ENCODE measurements around the gene SLC2A4. TPM values are rescaled to one million over a fixed set of nuclear protein-coding genes. Genes with fewer than 3 reads are reported as not detected.
"Not testable (repeated sequence)": the region's sequence is repeated elsewhere in the genome, so short reads cannot be mapped to it uniquely, and the experiment has no call there.

SLC2A4 gene
- total RNA-seq, 1 donor: under 0.01 TPM

DNA sequence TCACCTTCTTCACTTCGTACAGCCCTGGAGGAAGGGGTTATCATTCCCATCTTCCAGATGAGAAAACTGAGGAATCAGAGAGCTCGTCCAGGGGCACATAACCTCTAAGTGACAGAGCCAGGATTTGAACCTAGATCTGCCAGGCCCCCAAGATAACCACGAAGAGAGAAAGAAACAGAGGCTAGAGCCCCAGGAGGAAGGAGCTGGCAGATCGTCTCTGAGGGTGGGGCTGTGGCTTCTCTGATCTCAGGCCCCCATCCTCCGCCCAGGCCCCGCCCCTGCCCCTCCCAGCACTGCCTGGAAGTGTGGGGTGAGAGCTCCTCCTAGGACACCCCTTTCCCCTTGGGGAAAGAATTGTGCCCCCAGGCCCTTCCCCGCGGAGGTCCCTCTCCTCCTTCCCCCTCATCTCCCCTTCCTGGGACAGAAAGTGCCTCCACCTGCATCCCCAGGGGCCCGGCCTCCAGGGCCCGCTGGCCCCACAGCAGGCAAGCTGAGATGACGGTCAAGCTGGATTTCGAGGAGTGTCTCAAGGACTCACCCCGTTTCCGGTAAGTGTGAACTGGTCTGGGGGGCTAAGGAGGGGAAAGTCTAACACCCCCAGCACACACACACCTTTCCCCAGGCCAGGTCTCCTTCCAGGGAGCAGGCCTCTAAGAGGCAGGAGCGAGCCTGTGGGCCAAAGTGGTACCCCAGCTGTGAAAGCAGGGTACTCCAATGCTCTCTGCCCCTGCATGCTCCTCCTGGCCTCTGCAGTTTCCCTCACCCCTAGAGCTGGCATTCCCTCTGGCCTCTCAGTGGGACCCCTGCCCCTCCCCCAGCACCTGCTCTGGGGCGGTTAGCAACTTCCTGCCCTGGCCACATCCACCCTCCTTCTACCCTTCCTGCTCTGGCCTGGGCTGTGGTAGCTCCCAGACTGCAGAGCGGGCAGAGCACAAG is 55.0 kb downstream of the SLC2A4 start, which contains the start of gene ACAP1:
Gene ACAP1 (plus strand): TSS at position 290 of the 936 bp plus-strand sequence. CDS start 206 bp downstream, at position 496.
- Histone ChIP-seq H3K4me1 (ENCODE audit: insufficient read depth, low read length) (no peaks in the 10 kb centered on the region), H3K9me3 (ENCODE audit: low read depth, low read length) (no peaks in the 10 kb centered on the region), H3K27ac (ENCODE audit: low read depth, low read length) (no peak within 1 kb of the TSS), H3K36me3 (ENCODE audit: insufficient read depth, low read length) (no peaks in the 10 kb centered on the region), H3K4me3 (ENCODE audit: insufficient read depth, low read length) (no peak within 1 kb of the TSS), H3K79me2 (ENCODE audit: insufficient read depth, low read length) (no peaks in the 10 kb centered on the region), H3K27me3 (ENCODE audit: insufficient read depth, low read length) (peaks cover 34% of the 10 kb centered on the region), H2AFZ (ENCODE audit: low read length) (no peak within 1 kb of the TSS), H3K4me2 (ENCODE audit: insufficient read depth, low read length) (no peak within 1 kb of the TSS), H4K20me1 (ENCODE audit: insufficient read depth, low read length) (no peaks in the 10 kb centered on the region)
- DNase-seq (ENCODE audit: insufficient read length, low spot score, missing footprints): peak; percentile 27
- TF ChIP-seq, protein P1, sequence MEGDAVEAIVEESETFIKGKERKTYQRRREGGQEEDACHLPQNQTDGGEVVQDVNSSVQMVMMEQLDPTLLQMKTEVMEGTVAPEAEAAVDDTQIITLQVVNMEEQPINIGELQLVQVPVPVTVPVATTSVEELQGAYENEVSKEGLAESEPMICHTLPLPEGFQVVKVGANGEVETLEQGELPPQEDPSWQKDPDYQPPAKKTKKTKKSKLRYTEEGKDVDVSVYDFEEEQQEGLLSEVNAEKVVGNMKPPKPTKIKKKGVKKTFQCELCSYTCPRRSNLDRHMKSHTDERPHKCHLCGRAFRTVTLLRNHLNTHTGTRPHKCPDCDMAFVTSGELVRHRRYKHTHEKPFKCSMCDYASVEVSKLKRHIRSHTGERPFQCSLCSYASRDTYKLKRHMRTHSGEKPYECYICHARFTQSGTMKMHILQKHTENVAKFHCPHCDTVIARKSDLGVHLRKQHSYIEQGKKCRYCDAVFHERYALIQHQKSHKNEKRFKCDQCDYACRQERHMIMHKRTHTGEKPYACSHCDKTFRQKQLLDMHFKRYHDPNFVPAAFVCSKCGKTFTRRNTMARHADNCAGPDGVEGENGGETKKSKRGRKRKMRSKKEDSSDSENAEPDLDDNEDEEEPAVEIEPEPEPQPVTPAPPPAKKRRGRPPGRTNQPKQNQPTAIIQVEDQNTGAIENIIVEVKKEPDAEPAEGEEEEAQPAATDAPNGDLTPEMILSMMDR (IDR thresholded peaks at IDR 0.05; ENCODE audit: extremely low read depth, low read depth, low read length): no peak

DNA sequence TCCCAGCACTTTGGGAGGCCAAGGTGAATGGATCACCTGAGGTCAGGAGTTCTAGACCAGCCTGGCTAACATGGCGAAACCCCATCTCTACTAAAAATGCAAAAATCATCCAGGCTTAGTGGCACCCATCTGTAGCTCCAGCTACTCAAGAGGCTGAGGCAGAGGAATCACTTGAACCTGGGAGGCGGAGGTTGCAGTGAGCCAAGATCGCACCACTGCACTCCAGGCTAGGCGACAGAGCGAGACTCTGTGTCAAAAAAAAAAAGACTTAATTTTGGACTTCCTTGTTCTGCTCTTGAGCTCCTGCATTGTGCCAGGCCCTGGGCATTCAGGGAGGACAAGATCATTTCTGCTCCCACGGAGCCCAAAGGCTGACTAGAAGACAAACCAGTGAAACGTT is 56.1 kb downstream of the SLC2A4 start:
- not testable (repeated sequence) for H3K36me3 ChIP-seq (ENCODE audit: insufficient read depth, low read length); H4K20me1 ChIP-seq (ENCODE audit: insufficient read depth, low read length); H3K9me3 ChIP-seq (ENCODE audit: low read depth, low read length); H3K4me2 ChIP-seq (ENCODE audit: insufficient read depth, low read length); H3K4me3 ChIP-seq (ENCODE audit: insufficient read depth, low read length); DNase-seq (ENCODE audit: insufficient read length, low spot score, missing footprints); H3K27ac ChIP-seq (ENCODE audit: low read depth, low read length); H3K4me1 ChIP-seq (ENCODE audit: insufficient read depth, low read length); H2AFZ ChIP-seq (ENCODE audit: low read length); H3K79me2 ChIP-seq (ENCODE audit: insufficient read depth, low read length)
- peaks cover 43% of the 10 kb centered on the region for H3K27me3 ChIP-seq (ENCODE audit: insufficient read depth, low read length)

Small RNA genes lying within 50 kb of the gene (small RNA-seq; reads per million reads assigned to genes)
- gene AC026954.2 (not detected), gene RF00019 (not detected)

Other genes starting within 250 kb of the SLC2A4 start
- 1.2 and 1.4 TPM in 2 replicates for gene SLC16A13, start 245.7 kb upstream of the SLC2A4 start, total RNA-seq
- gene SLC16A11, start 237.6 kb upstream of the SLC2A4 start, total RNA-seq: 0.29 and 0.36 TPM in 2 replicates
- not detected in 2 replicates for gene CLEC10A, start 201.5 kb upstream of the SLC2A4 start, total RNA-seq
- under 0.01 TPM in 1 of 2 replicates, not detected in the other for gene ASGR2, start 166.9 kb upstream of the SLC2A4 start, total RNA-seq
- 0.88 and 1.1 TPM in 2 replicates for gene ASGR1, start 102.3 kb upstream of the SLC2A4 start, total RNA-seq
- 10.1 and 11.8 TPM in 2 replicates for gene DLG4, start 61.9 kb upstream of the SLC2A4 start, total RNA-seq
- 162 and 163 TPM in 2 replicates for gene ACADVL, start 61.8 kb upstream of the SLC2A4 start, total RNA-seq
- 106 and 123 TPM in 2 replicates for gene DVL2, start 47.2 kb upstream of the SLC2A4 start, total RNA-seq
- gene PHF23, start 42.3 kb upstream of the SLC2A4 start, total RNA-seq: 53.2 and 55.4 TPM in 2 replicates
- gene GABARAP, start 39.3 kb upstream of the SLC2A4 start, total RNA-seq: 396 and 422 TPM in 2 replicates
- gene CTDNEP1, start 30.0 kb upstream of the SLC2A4 start, total RNA-seq: 29.8 and 31.8 TPM in 2 replicates
- 21.7 and 26.2 TPM in 2 replicates for gene ELP5, start 29.5 kb upstream of the SLC2A4 start, total RNA-seq
- 0.36 and 1.8 TPM in 2 replicates for gene CLDN7, start 19.2 kb upstream of the SLC2A4 start, total RNA-seq
- gene YBX2, start 12.9 kb downstream of the SLC2A4 start, total RNA-seq: under 0.01 TPM in 1 of 2 replicates, not detected in the other
- 436 and 491 TPM in 2 replicates for gene EIF5A, start 25.9 kb downstream of the SLC2A4 start, total RNA-seq
- gene GPS2, start 33.6 kb downstream of the SLC2A4 start, total RNA-seq: 46.9 and 48.1 TPM in 2 replicates
- gene NEURL4, start 47.6 kb downstream of the SLC2A4 start, total RNA-seq: 14.7 and 18.8 TPM in 2 replicates
- gene ACAP1, start 54.8 kb downstream of the SLC2A4 start, total RNA-seq: 0.59 TPM in 1 of 2 replicates, not detected in the other
- gene KCTD11, start 70.4 kb downstream of the SLC2A4 start, total RNA-seq: 11.5 and 11.9 TPM in 2 replicates
- not detected in 2 replicates for gene TMEM95, start 73.4 kb downstream of the SLC2A4 start, total RNA-seq
- gene TNK1, start 99.4 kb downstream of the SLC2A4 start, total RNA-seq: 0.36 TPM in 1 of 2 replicates, not detected in the other
- 19.4 and 27.9 TPM in 2 replicates for gene PLSCR3, start 112.8 kb downstream of the SLC2A4 start, total RNA-seq
- gene TMEM256, start 122.4 kb downstream of the SLC2A4 start, total RNA-seq: 59.4 and 84.6 TPM in 2 replicates
- 5.3 and 5.8 TPM in 2 replicates for gene NLGN2, start 126.1 kb downstream of the SLC2A4 start, total RNA-seq
- not detected in 2 replicates for gene SPEM1, start 138.6 kb downstream of the SLC2A4 start, total RNA-seq
- gene SPEM2, start 143.9 kb downstream of the SLC2A4 start, total RNA-seq: not detected in 2 replicates
- gene SPEM3, start 147.1 kb downstream of the SLC2A4 start, total RNA-seq: not detected in 2 replicates
- 1.2 and 1.8 TPM in 2 replicates for gene TMEM102, start 153.7 kb downstream of the SLC2A4 start, total RNA-seq
- gene FGF11, start 157.8 kb downstream of the SLC2A4 start, total RNA-seq: 0.29 and 0.36 TPM in 2 replicates
- gene CHRNB1, start 163.3 kb downstream of the SLC2A4 start, total RNA-seq: 5.3 and 5.4 TPM in 2 replicates
- 36.2 and 36.5 TPM in 2 replicates for gene ZBTB4, start 197.9 kb downstream of the SLC2A4 start, total RNA-seq
- not detected in 2 replicates for gene SLC35G6, start 199.7 kb downstream of the SLC2A4 start, total RNA-seq
- 95.9 and 101 TPM in 2 replicates for gene POLR2A, start 202.6 kb downstream of the SLC2A4 start, total RNA-seq